Thyroid gland (tissue), 4 donors: Measurements from ENCODE around the gene ZNF746. TPM values are rescaled to one million over a fixed set of nuclear protein-coding genes. Genes with fewer than 3 reads are reported as not detected.

Experiments
- DNase-seq, 2 donors: peaks; one replicate each; pipeline ENCODE4 v3.0.0-alpha.2; 2019
- H3K27ac ChIP-seq, 3 donors: fragments of 200-600 bp; sonication (generic); 1 replicate in 2 of 3; 2 replicates in 1 of 3; pipeline ENCODE4 v1.5.1; 2016 to 2019; ENCODE audit warnings: mild to moderate bottlenecking in 1 of 3, moderate library complexity in 1 of 3
- H3K27me3 ChIP-seq: fragments of 200-600 bp; sonication (generic); one replicate; pipeline ENCODE4 v1.5.1; 2019
- H3K36me3 ChIP-seq, 2 donors: fragments of 200-600 bp; sonication (generic); one replicate each; pipeline ENCODE4 v1.5.1; 2016 to 2019
- H3K4me1 ChIP-seq, 2 donors: fragments of 200-600 bp; sonication (generic); one replicate each; pipeline ENCODE4 v1.5.1; 2017 to 2019
- H3K4me3 ChIP-seq, 3 donors: fragments of 200-600 bp; sonication (generic); replicated peaks in 1 of 3; 1 replicate in 2 of 3; 2 replicates in 1 of 3; pipeline ENCODE4 v1.5.1; 2016; ENCODE audit warnings: mild to moderate bottlenecking in 1 of 3
- H3K9me3 ChIP-seq: fragments of 200-600 bp; sonication (generic); one replicate; pipeline ENCODE4 v1.5.1; 2017
- CTCF ChIP-seq, 6 experiments: fragments of 200-600 bp in 3 of 6; fragments of 450-650 bp in 3 of 6; sonication (generic) in 3 of 6; IDR thresholded peaks; one replicate each; pipeline ENCODE4 v1.5.1; 2016 to 2019; ENCODE audit warnings: antibody characterized with exemption in 6 of 6, mild to moderate bottlenecking in 2 of 6, inconsistent platforms in 1 of 6, moderate library complexity in 1 of 6
- POLR2A ChIP-seq, 2 donors: fragments of 450-650 bp; IDR thresholded peaks; one replicate each; pipeline ENCODE4 v1.6.1; 2017; ENCODE audit warnings: antibody characterized with exemption in 2 of 2, mild to moderate bottlenecking in 2 of 2, moderate library complexity in 1 of 2
- WGBS, 2 donors: methylation state at CpG; one replicate each; pipeline ENCODE4 v1.1.5; 2017; 5-methylcytosine and 5-hydroxymethylcytosine counted together
- intact Hi-C: fragments of 100-400 bp; cut with DNase I; formaldehyde crosslinking; loops from one replicate; pipeline ENCODE4 v1.15.1; 2023
- total RNA-seq, 4 donors: library from RNA; depleted of rRNA; stranded (reverse); fragments of >200 nt; gene quantifications; one replicate each; pipeline ENCODE4 v1.2.3, GENCODE V29; 2016

ZNF746 gene
- total RNA-seq, 4 donors from 2014 or later, result 19.5 to 27.7 (median 24.0) TPM

- no peaks in the 10 kb centered on the region for H3K9me3 ChIP-seq
- DNase-seq, result no peak
- H3K4me3 ChIP-seq, result no peak overlapping the region
- peaks cover under 1 to 25% of the 10 kb centered on the region in 2 donors for H3K36me3 ChIP-seq
- WGBS, 2 donors, result 83 to 93% methylated on average over 3 of the region's 3 CpGs
- H3K4me1 ChIP-seq, result no peaks in the 10 kb centered on the region
- no peaks in the 10 kb centered on the region for H3K27me3 ChIP-seq
- H3K27ac ChIP-seq, result no peak overlapping the region
- no peak for TF ChIP-seq CTCF (IDR thresholded peaks at IDR 0.05)
- no peak for TF ChIP-seq POLR2A (IDR thresholded peaks at IDR 0.05)
- intact Hi-C loops, result no loop called here
Observed at GRCh38 chr7:149442924-149443323, 54.7 kb downstream of the ZNF746 start.

- 78 to 91% methylated on average over 4 of the region's 4 CpGs for WGBS, 2 donors
- DNase-seq, result no peak
- TF ChIP-seq CTCF (IDR thresholded peaks at IDR 0.05) (no peak), POLR2A (IDR thresholded peaks at IDR 0.05) (no peak)
- intact Hi-C loops, result no loop called here
- Histone ChIP-seq H3K36me3 (peaks cover 4 to 12% of the 10 kb centered on the region in 2 donors), H3K27ac (no peak overlapping the region), H3K4me1 (no peaks in the 10 kb centered on the region), H3K4me3 (no peak overlapping the region), H3K27me3 (no peaks in the 10 kb centered on the region), H3K9me3 (no peaks in the 10 kb centered on the region)
Observed at GRCh38 chr7:149440222-149440621, 57.4 kb downstream of the ZNF746 start.

GRCh38 chr7:149436358-149436757 lies 61.3 kb downstream of the ZNF746 start:
- intact Hi-C loops, result no loop called here
- Histone ChIP-seq H3K4me1 (no peaks in the 10 kb centered on the region), H3K4me3 (no peak overlapping the region), H3K27ac (no peak overlapping the region), H3K27me3 (no peaks in the 10 kb centered on the region), H3K9me3 (no peaks in the 10 kb centered on the region), H3K36me3 (peaks cover 21 to 29% of the 10 kb centered on the region in 2 donors)
- DNase-seq, result no peak
- no peak for TF ChIP-seq POLR2A (IDR thresholded peaks at IDR 0.05)
- TF ChIP-seq CTCF (IDR thresholded peaks at IDR 0.05), result no peak
- WGBS, 2 donors, result 92 to 97% methylated on average over 11 to 15 of the region's 15 CpGs

GRCh38 chr7:149433124-149433523 lies 64.5 kb downstream of the ZNF746 start:
- H3K4me1 ChIP-seq, result no peaks in the 10 kb centered on the region
- no peak overlapping the region for H3K4me3 ChIP-seq
- WGBS, 2 donors, result 93 to 97% methylated on average over 8 of the region's 8 CpGs
- H3K27ac ChIP-seq, result no peak overlapping the region
- TF ChIP-seq CTCF (IDR thresholded peaks at IDR 0.05) (no peak), POLR2A (IDR thresholded peaks at IDR 0.05) (no peak)
- no peaks in the 10 kb centered on the region for H3K27me3 ChIP-seq
- no peak for DNase-seq
- no peaks in the 10 kb centered on the region for H3K9me3 ChIP-seq
- intact Hi-C loops, result no loop called here
- peaks cover 21 to 29% of the 10 kb centered on the region in 2 donors for H3K36me3 ChIP-seq

- Histone ChIP-seq H3K27me3 (no peaks in the 10 kb centered on the region), H3K9me3 (no peaks in the 10 kb centered on the region), H3K36me3 (peaks cover 21 to 29% of the 10 kb centered on the region in 2 donors), H3K4me3 (no peak overlapping the region), H3K4me1 (no peaks in the 10 kb centered on the region), H3K27ac (no peak overlapping the region)
- TF ChIP-seq POLR2A (IDR thresholded peaks at IDR 0.05) (no peak), CTCF (IDR thresholded peaks at IDR 0.05) (no peak)
- intact Hi-C loops, result no loop called here
- 93 to 97% methylated on average over 40 to 48 of the region's 53 CpGs for WGBS, 2 donors
- no peak for DNase-seq
Observed at GRCh38 chr7:149432121-149432691, 65.4 kb downstream of the ZNF746 start.
